ENCODE results near the gene TBC1D21.

The TBC1D21 gene

GRCh38 chr15:73862276-73862675 lies 11.1 kb upstream of the TBC1D21 start:
- DNase-seq (ENCODE audit: low spot score), result no peak

DNA sequence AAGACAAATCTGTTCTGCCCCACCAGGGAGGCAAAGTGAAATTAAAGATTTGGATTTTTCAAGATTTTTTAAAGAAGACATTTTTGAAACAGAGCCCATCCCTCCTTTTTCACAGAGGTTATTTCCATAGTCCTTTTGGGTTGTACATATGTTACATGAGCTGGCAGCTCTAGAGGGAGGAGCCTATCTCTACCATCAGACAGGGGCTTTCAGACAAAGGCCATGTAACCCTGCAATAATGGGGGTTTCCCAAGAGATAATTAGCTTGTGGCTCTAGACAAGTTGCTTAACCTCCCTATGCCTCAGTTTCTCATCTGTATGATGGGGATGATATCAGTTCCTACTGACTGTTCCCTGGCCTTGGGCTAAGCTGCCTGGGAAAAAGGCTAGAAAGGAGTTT lies 8.0 kb upstream of the TBC1D21 start:
- DNase-seq (ENCODE audit: low spot score), result no peak

GRCh38 chr15:73865904-73866303 lies 7.5 kb upstream of the TBC1D21 start:
- DNase-seq (ENCODE audit: low spot score), result no peak

DNA sequence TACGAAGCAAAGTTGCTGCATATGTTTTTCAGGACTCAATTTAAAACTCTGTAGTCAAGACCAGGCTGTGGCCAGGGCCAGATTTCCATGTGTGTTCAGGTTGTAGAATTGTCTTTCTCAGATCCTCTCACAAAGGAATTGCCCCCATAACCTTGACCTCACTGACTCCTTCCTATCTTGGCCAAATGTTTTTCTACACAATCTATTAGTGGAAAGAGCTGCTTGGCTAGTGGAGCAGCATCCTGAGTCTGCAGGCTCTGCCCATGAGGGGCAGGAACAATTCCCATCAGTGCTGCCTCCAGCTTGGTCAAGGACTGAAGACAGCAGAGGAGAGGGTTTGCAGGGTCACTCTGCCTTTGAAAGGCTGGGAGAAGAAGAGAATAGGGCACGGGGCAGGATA lies 6.9 kb upstream of the TBC1D21 start:
- DNase-seq (ENCODE audit: low spot score), result no peak

DNA sequence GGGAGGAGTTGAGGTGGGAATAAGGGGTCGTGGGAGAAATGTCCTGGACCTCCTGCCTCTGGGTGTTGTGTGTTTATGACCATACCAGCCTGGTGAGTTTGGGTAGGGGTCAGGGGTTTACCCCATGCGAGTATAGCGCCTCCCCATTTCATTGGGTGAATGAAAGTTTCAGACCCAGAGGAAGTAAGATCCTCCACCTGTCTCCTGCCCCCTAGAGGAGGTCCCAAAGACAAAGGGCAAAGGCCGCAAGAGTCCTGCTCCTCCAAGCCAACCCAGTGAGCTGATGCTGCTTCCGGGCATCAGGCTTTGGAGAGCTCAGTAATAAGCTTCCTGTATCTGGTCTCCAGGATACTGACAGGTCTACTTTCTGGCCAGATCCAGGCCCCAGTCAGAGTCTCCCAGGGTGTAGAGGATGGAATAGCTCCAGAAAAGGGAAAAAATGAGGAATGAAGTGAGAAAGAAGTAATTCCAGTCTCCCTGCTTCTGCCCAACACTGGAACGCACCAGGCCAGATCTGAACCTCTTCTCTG lies 6.4 kb upstream of the TBC1D21 start:
- DNase-seq (ENCODE audit: low spot score), result no peak

DNA sequence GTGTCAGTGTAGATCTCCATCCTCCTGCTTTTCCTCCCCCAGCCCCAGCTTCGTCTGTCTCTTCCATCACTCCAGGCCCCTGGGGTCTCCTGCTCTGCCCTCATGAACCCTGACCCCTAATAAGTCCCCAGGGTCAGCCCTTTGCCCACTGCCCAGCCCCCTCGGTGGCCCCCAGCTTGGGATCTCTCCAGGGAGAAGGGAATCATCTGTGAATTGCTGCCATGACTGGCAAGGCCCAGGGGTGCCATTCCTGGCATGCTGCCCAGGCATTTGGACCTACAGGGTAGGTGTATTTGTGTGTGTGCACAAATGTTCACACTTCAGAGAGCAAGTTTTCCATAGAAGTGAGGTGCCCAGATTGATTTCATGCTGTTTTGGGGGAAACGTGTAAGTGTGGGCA lies 5.9 kb upstream of the TBC1D21 start:
- no peak for DNase-seq (ENCODE audit: low spot score)

DNA sequence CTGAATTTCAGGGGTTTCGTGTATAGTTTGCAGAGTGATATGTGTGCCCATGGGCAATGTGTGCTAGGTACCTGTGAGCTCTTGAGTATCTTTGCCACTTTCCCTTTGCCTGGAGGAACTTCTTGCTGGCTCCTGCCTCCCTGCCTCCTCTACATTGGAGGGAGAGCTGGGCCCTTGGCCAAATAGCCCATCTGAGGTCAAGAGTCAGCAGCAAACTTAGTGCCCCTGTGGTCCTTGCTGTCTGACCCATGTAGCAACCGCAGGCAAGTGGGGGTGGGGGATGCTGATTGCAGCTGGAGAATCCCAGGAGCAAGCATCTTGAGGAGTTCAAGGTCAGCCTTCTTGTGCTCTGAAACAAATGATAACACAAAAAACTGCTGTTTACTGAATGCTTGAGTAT lies 5.4 kb upstream of the TBC1D21 start:
- no peak for DNase-seq (ENCODE audit: low spot score)

DNA sequence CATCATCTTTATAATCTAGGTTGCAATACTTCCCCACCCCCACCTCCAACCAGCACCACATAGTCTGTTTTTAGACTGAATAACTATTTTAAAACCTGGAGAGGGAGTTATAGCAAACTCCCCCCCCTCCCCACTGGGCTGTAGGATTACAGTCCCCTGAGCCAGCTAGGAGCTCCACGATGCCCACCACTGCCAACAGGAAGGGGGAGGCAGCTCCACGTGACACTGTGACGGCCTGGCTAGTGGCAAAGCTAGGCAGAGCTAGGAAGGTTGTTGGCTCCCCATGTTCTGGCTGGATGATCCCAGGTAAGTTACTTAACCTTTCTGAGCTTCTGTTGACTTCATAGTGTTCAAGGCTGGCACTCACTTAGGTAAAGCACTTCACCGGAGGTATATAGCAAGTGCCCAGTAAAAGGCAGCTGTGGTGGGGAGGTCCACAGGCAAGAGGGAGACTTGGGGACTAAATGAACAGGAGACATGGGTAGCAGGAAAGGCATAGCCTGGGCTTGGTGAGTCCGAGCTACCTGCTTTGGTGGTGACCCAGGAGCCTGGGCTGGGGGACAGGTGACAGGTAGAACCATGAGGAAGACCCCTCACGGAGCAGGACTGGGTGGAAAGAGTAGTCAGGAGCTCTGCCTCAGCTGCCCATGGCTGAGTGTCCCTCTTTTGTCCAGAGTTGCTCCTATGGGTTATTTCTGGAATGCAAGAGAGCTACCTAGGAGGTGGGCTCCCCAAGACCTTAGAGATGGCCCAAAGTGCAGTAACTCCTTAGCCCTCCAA lies 4.0 kb upstream of the TBC1D21 start:
- DNase-seq (ENCODE audit: low spot score), result no peak

DNA sequence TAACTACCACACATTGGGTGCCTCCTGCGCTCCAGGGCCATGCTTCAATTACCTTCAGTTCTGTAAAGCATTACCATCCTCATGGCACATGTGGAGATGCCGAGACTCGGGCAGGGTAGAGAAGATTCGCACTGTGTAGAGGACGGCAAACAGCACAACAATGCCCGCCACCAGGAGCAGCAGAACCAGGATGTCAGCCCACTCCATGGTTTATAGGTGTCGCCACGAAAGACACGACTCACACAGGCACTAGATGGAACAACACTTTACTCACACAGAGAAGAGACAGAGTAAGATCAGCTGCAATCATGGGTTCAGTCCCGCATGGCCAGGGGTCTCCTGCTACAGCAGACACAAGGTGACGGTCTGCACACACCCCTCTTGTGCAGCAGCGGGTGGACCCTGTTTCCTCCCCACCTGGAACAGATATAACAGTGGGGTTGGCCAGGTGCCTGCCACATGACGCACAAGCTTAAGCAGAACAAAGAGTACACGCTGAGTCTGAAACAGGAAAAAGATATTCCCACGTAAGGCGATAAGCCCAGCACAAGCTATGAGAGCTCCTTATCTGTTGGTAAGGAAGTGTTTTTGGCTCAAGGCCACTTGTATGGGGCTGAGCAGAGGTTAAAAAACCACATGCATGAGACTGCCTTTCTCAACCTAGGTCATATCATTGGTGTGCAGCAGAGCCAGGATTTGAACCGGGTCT lies 2.5 kb upstream of the TBC1D21 start:
- no peak for DNase-seq (ENCODE audit: low spot score)

- DNase-seq (ENCODE audit: low spot score), result no peak
Measured at GRCh38 chr15:73872346-73872745, 1.0 kb upstream of the TBC1D21 start.

GRCh38 chr15:73873889-73874511 lies 636 bp downstream of the TBC1D21 start:
- DNase-seq (ENCODE audit: low spot score), result no peak

DNA sequence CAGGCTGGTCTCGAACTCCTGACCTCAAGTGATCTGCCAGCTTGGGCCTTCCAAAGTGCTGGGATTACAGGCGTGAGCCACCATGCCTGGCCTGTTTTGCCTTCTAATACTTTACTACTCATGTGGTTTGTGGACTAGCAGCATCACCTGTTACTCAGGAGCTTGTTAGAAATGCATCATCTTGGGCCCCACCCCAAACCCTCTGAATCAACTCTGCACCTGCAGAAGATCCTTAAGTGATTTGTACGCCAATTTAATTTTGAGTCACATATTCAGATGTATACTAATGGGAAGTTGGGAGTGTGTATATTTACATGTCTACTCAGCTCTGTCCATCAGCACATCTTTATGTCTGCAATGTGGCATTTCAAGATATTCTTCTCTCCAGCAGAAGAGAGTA lies 6.1 kb downstream of the TBC1D21 start:
- DNase-seq (ENCODE audit: low spot score), result no peak

DNA sequence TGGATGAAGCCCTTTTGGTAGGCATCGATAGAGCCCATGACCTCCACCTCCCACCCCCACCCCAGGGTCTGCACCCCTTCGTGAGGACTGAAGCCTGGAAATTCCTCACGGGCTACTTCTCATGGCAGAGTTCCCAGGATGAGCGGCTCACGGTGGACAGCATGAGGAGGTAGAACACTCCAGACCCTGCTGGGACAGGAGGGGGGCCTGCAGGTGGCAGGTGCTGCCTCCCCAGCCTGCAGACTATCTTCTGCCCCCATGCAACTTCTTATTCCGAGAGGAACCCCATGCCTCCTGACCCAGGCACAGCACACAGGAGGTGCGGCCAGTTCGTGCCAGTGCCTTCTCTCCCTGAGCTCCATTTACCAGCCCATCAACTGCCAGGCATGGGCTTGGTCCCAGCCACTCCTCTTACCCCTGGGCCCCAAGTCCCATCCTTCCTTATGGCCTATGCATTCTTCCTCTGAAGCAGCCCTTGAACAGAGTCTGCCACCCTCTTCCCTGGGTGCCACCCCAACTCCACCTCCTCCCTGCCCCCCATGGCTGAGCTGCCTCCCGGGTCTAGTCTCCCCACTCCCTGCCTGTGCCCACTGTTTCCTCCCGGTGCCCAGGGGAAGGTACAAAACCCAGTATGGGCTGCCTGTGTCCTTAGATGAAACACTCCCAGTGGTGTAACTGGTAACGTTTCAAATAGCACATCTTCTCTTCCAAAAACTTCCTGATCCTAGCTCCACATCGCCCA lies 8.4 kb downstream of the TBC1D21 start:
- DNase-seq (ENCODE audit: low spot score), result no peak

DNA sequence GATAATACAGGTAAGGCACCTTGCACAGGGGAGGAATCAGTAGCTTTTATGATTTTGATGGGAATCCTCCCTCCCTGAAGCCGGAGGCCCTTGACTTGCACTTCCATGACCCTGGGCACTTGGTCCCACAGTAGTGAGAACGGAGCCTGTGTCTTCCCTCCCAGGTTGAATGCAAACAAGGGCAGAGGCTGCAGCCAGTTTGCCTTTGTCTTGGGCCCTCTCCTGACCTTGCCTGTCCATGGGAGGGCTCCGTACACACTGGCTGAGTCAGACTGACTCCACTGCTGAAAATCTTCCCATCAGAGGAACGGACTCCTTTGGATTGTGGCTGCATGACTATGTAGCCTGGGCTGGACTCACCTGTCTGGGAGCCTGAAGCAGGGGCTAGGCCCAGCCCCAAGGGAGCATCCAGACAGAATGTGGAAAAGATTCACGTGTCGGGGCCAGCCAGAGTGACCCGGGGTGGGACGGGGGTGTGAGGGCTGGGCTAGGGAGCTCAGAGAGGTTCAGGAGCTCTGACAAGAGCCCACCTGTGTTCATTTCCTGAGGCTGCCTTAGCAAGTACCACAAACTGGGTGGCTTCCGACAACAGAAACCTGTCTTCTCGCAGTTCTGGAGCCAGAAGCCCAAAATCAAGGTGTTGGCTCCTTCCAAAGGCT lies 9.5 kb downstream of the TBC1D21 start:
- DNase-seq (ENCODE audit: low spot score), result no peak

- no peak for DNase-seq (ENCODE audit: low spot score)
Measured at GRCh38 chr15:73884159-73884558, 10.8 kb downstream of the TBC1D21 start.

GRCh38 chr15:73885954-73886700 lies 12.8 kb downstream of the TBC1D21 start:
- no peak for DNase-seq (ENCODE audit: low spot score)

- no peak for DNase-seq (ENCODE audit: low spot score)
Measured at GRCh38 chr15:73886717-73887345, 13.5 kb downstream of the TBC1D21 start.

- no peak for DNase-seq (ENCODE audit: low spot score)
Measured at GRCh38 chr15:73887481-73887880, 14.1 kb downstream of the TBC1D21 start.

- DNase-seq (ENCODE audit: low spot score), result no peak
Measured at GRCh38 chr15:73888224-73889041, 15.1 kb downstream of the TBC1D21 start.
